ENCODE measurements around the gene HHIPL1. TPM values are rescaled to one million over a fixed set of nuclear protein-coding genes. Genes with fewer than 3 reads are reported as not detected.

Gene HHIPL1
- total RNA-seq, 3 donors from 2014 or later, result 0.26 to 3.2 (median 1.1) TPM

DNA sequence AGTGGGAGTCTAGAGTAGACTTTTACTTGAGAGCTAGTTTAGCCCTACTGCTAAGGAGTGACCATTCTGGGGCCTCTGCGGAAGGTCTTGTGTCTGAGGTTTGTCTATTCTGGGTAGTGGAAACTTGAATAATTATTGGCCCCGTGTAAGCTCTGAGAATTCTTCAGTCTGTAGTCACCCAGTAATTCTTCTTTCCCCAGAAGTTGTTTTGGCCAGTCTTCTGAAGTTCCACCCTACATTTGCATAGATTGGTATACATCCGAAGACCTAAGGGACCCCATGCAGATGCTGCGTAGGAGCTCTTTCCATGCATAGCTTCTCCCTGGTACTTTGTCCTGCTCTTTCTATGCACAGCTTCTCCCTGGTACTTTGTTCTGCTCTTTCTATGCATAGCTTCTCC lies 52.0 kb downstream of the HHIPL1 start:
- TF ChIP-seq CTCF (IDR thresholded peaks at IDR 0.05), result no peak
- peaks cover under 1% of the 10 kb centered on the region for H3K9me3 ChIP-seq
- H3K4me1 ChIP-seq (ENCODE audit: low read depth), result no peaks in the 10 kb centered on the region
- ATAC-seq, result no peak
- DNase-seq, result no peak
- H3K36me3 ChIP-seq (ENCODE audit: low read depth), result no peaks in the 10 kb centered on the region
- H3K4me3 ChIP-seq, result no peak overlapping the region
- intact Hi-C loops (cut with DNase I, micrococcal nuclease), result no loop called here

GRCh38 chr14:99698236-99698635 lies 53.3 kb downstream of the HHIPL1 start:
- DNase-seq, result no peak
- ATAC-seq, result no peak
- intact Hi-C loops (cut with DNase I, micrococcal nuclease), result no loop called here
- peaks cover 10% of the 10 kb centered on the region for H3K9me3 ChIP-seq
- no peaks in the 10 kb centered on the region for H3K36me3 ChIP-seq (ENCODE audit: low read depth)
- no peak for TF ChIP-seq CTCF (IDR thresholded peaks at IDR 0.05)
- no peaks in the 10 kb centered on the region for H3K4me1 ChIP-seq (ENCODE audit: low read depth)
- no peak overlapping the region for H3K4me3 ChIP-seq

DNA sequence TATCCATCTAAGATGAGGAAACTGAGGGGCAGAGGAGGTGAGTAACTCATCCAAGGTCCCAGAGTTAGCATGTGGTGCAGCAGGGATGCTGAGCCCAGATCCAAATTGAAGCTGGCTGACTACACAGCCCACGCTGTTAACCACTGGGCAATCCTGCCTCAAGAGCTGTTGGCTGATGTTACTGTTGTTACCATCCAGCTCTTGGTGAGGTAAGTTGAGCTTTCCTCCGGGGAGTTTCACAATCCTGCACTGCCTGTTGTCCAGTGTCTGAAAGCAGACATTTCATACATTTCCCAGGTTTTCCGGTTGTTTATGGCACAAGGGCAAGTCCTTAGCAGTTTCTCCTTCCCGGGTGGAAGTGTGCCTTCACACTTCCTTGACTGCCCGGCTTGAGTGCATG lies 53.7 kb downstream of the HHIPL1 start:
- H3K36me3 ChIP-seq (ENCODE audit: low read depth), result no peaks in the 10 kb centered on the region
- TF ChIP-seq CTCF (IDR thresholded peaks at IDR 0.05), result no peak
- DNase-seq (no peak), ATAC-seq (no peak)
- no peaks in the 10 kb centered on the region for H3K4me1 ChIP-seq (ENCODE audit: low read depth)
- H3K4me3 ChIP-seq, result no peak overlapping the region
- intact Hi-C loops (cut with DNase I, micrococcal nuclease), result no loop called here
- peaks cover 14% of the 10 kb centered on the region for H3K9me3 ChIP-seq

GRCh38 chr14:99699085-99699760 lies 54.3 kb downstream of the HHIPL1 start:
- no peak for TF ChIP-seq CTCF (IDR thresholded peaks at IDR 0.05)
- Histone ChIP-seq H3K36me3 (ENCODE audit: low read depth) (no peaks in the 10 kb centered on the region), H3K4me3 (no peak overlapping the region), H3K4me1 (ENCODE audit: low read depth) (no peaks in the 10 kb centered on the region), H3K9me3 (peaks cover 16% of the 10 kb centered on the region)
- intact Hi-C loops (cut with DNase I, micrococcal nuclease), result no loop called here
- no peak for ATAC-seq
- DNase-seq, result no peak

GRCh38 chr14:99699861-99700260 lies 54.9 kb downstream of the HHIPL1 start:
- ATAC-seq (no peak), DNase-seq (no peak)
- Histone ChIP-seq H3K4me1 (ENCODE audit: low read depth) (no peaks in the 10 kb centered on the region), H3K4me3 (no peak overlapping the region), H3K36me3 (ENCODE audit: low read depth) (no peaks in the 10 kb centered on the region), H3K9me3 (peaks cover 16% of the 10 kb centered on the region)
- intact Hi-C loops (cut with DNase I, micrococcal nuclease), result no loop called here
- TF ChIP-seq CTCF (IDR thresholded peaks at IDR 0.05), result no peak

GRCh38 chr14:99700379-99700778 lies 55.5 kb downstream of the HHIPL1 start:
- no peaks in the 10 kb centered on the region for H3K36me3 ChIP-seq (ENCODE audit: low read depth)
- intact Hi-C loops (cut with DNase I, micrococcal nuclease), result no loop called here
- no peak for ATAC-seq
- no peaks in the 10 kb centered on the region for H3K4me1 ChIP-seq (ENCODE audit: low read depth)
- no peak for TF ChIP-seq CTCF (IDR thresholded peaks at IDR 0.05)
- peaks cover 16% of the 10 kb centered on the region for H3K9me3 ChIP-seq
- no peak overlapping the region for H3K4me3 ChIP-seq
- DNase-seq, result no peak
